ENCODE measurements around the gene SLC35C1.
"Not testable (repeated sequence)": the region's sequence is repeated elsewhere in the genome, so short reads cannot be mapped to it uniquely, and the experiment has no call there.

SLC35C1 gene

DNA sequence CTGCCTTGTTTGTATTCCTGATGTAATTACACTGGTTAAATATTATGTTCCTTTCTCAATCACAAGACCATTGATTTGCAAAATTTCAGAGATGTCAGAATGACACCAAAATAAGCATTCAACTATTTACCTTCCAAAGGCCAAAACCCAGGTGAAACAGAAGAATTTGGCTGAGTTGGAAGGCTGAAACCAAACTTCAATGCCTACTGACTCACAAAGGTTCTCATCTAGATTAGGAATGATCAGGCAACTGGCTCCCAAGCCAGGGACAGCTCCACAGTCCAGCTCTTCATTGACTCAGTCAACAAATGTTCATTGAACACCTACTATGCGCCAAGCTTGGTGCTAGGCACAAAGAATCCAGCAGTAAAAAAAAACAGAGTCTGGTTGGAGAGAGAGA, 13.4 kb upstream of the SLC35C1 start:
- no peak for FAIRE-seq

DNA sequence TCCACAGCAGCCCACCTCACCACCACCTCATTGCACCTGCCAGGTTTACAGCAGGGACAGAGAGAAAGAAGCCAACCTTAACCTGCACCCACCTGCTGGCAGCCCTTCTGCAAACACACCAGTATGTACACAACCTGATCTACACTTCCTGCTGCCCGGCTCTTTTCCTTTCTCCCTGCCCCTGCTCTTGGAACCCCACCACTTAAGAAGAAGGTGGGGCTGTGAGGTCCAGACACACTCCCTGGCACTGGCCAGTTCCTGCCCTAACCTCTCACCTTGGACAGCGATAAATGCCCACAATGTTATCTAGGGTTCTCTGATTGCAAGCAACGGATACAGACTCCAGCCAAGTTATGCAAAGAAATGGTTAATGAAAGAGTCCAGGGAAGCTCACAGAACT, 10.8 kb upstream of the SLC35C1 start:
- no peak for FAIRE-seq

DNA sequence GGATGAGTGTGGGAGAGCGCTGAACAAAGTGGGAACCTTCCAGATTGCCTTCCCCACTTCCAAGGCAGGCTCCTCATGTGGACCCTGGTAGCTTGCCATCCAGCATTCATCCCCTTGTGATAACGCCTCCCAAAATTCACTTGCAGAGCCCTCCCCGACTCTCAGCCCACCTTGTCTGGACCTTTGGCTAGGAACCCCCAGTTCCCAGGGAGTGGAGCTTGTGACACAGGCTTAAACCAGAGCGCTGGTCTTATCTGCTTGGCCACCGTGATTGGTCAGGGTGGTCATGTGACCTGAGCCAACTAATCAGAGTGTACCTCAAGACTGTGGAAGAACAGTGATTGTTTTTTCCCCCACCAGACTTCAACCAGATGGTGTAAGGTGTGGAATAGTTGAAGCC, 9.6 kb upstream of the SLC35C1 start:
- FAIRE-seq, result no peak

DNA sequence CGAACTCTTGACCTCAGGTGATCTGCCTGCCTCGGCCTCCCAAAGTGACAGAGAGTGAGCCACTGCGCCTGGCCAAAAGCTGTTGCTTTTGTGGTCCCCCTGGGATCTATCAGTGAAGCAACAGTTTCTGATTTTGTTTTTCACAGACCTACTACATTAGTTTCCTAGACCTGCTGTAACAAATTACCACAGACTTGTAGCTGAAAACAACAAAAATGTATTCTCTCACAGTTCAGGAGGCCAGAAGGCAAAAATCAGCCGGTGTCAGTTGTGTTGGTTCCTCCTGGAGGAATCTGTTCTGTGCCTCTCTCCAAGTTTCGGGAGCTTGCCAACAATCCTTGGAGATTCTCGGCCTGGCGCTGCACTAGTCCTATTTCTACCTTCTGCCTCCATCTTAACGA, 8.5 kb upstream of the SLC35C1 start:
- FAIRE-seq, result no peak

DNA sequence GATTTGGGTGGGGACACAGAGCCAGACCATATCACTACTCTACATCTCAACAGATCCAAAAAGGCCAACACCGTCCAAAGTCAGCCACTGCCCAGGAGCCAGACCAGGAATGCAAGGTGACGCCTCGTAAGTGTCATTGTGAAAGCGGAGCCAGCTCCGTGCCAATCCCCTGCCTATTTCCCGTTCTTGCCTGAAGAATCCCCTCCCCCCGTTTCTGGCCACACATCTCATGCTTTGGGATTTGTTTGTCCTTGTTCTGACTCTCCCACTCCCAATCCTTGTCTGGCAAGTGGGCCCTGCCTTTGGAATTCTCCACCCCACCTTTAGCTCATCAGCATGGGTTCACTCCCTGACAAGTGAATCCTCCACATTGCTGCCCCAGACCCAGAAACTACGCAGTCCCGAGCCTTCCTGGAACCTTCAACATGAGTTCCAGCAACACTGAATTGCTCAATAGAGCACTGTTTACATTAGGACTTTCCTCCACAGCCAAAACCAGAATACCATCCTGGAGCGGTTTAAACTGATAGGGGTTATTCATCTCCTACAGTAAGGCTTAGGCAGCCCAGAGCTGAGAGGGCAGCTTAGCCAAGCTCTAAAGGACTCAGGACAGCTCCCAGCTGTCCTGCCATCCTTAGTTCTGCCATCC, 6.0 kb upstream of the SLC35C1 start:
- no peak for FAIRE-seq

DNA sequence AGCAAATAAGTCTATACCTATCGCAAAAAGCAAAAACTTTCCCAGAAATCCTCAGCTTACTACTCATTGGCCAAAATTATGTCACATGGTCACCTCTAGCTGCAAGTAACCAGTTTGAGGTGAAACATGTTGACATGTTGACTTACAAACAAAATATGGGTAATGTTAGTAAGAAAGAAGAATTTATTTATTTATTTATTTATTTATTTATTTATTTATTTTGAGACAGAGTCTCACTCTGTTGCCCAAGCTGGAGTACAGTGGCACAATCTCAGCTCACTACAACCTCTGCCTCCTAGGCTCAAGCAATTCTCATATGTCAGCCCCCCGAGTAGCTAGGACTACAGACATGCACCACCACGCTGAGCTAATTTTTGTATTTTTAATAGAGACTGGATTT, 5.4 kb upstream of the SLC35C1 start:
- FAIRE-seq, result no peak

DNA sequence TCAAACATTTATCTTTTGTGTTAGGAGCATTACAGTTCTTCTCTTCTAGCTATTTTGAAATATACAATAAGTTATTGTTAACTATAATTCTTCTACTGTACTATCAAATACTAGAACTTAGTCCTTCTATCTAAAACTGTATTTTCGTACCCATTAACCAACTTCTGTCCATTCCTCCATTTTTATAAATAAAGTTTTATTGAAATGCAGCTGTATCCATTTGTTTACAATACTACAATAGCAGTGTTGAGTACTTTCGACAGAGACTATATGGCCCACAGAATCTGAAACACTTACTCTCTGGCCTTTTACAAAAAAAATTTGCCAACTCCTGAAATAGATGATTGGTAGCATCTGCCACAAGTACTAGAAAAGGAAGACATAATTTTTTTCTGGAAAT, 4.7 kb upstream of the SLC35C1 start:
- FAIRE-seq, result no peak

DNA sequence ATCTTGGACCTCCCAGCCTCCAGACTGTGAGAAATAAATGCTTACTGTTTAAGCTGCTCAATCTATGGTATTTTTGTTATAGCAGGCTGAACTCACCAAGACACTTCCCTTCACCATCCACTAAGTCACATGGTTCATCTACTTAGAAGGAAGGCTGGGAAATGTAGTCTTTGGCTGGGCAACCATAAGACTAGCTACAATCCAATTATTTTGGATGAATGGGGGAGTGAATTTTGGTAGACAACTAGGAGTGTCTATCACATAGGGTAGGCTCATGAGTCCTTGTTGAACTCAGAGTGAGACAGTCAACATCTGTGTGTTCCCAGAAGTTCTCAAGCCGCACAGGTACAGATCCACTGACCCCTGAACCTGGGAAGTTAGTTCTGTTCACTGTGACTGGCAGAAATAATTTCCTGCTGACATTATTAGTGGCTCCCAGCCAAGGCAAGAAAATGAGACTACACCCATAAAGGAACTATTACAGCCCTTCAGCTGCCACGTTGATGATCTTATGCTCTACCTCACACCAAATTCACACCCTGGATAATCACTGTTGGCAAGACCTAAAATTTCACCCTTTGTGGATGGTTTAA, 3.1 kb upstream of the SLC35C1 start:
- FAIRE-seq, result no peak

DNA sequence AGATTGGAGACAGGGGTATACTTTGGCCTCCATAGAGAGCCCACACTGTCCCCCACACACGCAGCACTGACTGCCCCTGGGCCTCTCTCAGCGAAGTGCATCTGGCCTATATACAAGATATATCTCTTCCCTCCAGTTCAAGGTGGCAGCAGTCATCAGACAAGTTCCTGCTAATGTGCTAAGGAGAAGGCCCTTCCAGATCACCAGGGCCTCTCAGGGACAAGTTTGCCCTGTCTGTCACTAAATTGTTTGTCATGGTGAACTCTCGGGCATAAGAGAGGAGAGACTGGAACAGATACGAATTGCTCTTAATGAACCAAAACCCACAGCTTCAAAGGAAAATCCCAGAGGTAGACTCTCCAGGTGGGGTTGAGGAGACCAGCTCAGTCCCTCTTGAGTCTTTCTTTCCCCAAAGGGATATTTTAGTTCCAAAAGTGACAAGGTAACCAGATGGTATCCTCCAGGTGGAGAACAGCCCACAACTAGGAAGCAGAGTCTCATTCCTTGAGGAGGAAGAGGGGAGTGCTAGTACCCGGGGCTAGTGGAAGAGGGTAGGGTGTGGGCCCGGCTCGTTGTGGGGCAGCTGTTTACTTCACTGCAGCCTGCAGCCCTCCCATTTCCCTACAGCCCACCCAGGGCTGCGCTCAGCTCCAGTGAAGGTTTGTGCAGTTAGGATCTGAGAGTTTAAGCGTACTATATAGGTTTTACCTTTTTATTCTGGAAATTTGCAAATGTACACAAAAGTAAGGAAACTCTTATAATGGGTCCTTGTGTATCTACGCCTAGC, 2.2 kb upstream of the SLC35C1 start:
- FAIRE-seq, result no peak

DNA sequence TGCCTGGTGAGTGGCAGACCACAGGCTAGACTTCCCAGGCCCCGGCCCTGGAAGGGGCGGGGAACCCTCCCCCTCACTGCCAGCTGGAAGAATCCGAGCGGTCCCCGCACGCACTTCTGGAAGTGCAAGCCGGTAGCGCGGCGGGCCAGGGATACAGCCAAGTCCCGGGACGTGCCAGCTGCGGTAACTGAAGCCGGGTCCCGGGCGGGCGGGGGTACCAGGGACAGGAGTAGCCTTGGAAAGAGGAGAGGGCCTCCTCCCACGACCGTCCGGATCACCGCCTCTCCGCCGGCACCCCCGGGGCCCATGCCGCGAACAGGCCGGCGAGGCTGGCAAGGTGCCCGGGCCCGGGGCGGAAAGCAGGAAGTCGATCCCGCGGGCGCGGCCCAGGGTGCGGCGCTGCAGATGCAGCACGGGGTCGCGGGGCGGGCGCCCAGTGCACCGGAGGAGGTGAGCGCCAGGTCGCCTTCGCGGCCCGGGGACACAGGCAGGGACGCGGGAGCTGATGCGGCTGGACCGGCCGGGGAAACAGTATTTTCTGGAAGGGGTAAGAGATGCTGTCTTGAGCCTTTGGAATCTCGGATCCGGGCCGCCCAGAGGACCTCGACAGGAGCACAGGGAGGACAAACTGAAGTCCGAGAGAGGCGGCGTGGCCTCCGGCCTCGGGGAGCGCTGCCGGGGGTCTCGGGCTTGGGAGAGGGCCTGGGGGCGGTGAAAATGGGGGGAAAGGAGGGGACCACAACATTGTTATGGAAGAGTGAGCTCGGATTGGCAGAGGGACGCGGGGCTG, 783 bp upstream of the SLC35C1 start:
- FAIRE-seq, result no peak

DNA sequence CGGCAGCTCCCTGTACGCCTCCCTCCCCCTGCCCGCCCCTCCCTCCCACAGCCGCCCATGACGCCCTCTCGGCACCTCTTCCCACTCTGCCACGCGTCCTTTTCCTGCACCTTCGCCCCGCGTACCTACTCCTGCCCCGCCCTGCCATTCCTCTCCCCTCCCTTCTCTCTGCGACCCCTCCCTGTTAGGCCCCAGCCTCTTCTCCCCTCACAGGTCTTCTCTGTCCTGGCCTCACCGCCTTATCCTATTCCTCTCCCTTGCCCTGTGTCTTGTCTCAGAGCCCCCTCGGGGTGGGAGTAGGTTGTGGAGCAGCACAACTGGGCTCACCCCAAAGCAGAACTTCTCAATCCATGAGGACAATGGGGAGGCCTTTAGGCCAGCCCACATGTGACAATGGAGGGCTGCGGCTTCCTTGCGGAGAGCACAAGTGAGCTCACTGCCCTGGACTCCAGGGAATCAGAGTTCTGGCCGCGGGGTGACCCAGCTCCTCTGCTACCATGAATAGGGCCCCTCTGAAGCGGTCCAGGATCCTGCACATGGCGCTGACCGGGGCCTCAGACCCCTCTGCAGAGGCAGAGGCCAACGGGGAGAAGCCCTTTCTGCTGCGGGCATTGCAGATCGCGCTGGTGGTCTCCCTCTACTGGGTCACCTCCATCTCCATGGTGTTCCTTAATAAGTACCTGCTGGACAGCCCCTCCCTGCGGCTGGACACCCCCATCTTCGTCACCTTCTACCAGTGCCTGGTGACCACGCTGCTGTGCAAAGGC, 539 bp downstream of the SLC35C1 start:
- no peak for FAIRE-seq

DNA sequence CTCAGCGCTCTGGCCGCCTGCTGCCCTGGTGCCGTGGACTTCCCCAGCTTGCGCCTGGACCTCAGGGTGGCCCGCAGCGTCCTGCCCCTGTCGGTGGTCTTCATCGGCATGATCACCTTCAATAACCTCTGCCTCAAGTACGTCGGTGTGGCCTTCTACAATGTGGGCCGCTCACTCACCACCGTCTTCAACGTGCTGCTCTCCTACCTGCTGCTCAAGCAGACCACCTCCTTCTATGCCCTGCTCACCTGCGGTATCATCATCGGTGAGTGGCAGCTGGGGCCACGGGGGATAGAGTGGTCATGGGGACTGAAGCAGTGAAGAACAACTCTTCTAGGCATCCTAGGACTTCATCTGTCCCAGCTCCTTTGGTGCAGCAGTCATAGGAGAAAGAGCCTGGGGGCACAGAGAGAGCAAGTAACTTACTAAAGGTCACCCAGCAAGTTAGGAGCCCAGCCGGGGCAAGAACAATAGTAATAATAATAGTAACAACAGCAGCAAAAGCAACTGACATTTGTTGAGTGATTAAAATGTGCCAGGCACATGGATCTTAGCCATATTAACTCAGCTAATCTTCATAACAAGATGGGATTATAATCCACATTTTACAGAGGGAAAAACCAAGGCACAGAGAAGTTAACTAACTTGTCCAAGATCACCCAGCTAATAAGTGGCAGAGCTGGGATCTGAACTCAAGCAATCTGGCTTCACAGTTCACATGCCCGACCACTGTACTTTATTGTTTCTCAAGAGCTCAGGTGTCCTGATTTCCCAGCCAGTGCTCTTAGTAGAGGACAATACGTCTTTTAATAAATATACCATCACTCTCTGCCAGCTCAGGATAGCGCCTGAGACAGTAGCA, 1.4 kb downstream of the SLC35C1 start:
- FAIRE-seq, result no peak

DNA sequence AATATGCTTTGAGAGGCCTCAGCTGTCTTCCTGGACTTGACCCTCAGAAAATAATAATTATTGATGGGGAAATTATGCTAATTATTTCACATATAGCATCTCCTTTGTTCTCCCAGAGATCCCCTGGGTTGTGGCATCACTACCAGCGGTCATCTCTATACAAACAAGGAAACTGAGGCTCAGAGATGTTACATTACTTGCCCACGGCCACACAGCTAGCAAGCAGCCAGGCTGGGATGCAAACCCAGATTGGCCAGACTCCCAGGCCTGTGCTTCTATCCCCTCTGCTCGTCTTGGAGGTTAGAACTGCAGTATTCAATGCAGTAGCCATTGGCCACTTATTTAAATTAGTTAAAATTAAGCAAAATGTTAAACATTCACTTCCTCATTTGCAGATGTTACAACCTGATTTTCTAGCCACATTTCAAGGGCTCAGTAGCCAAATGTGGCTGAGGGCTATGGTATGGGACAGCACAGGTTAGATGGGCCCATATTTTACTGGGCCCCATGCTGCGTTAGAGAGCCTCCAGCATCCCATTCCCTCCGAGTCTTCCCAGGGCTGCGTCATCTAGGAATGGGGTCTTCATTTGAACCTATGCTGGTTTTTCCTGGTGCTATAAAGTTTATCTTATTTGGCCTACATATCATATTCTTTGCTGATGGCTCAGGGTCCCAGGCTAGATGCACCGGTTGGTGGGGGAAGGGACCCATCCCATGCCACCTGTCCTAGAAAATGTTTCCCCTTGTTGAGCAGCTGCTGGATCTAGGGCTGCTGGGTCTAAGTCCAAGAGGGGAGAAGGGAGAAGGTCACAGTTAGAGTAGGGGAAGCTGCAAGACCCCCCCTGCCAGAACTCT, 2.2 kb downstream of the SLC35C1 start:
- no peak for FAIRE-seq

DNA sequence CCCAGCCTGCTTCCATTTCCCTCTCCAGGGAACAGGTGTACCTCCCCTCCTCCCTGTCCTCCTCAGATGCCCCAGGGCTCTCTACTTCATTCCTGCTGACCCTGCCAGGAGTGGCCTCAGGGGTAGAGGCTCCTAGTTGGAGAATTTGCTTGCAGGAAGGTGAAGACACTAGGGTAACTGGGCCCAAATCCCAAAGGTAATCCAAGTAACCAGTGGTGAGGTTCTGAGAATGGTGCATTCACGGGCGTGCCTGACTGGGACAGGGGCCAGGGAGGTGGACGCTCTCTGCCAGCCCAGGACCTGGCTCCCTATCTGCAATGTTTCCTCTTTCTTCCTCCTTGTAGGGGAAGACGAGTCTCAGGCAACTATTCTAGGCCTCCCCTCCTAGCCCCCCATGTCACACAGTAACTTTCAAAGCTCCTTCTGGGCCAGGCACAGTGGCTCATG, 2.9 kb downstream of the SLC35C1 start:
- FAIRE-seq, result no peak

DNA sequence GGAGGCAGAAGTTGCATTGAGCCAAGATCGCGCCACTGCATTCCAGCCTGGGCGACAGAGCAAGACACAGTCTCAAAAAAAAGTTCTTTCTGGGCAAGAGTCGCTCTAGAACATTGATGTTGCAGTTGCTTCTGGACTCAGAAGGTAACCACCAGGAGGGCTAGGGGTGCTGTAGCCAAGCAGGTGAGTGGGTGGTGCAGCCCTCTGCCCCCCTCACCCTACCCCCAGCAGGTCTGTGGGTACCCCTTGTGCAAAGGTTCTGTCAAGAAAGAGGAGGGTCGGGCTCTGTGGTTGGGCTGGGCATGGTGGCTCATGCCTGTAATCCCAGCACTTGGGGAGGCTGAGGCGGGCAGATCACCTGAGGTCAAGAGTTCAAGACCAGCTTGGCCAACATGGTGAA, 3.5 kb downstream of the SLC35C1 start:
- FAIRE-seq, result not testable (repeated sequence)

DNA sequence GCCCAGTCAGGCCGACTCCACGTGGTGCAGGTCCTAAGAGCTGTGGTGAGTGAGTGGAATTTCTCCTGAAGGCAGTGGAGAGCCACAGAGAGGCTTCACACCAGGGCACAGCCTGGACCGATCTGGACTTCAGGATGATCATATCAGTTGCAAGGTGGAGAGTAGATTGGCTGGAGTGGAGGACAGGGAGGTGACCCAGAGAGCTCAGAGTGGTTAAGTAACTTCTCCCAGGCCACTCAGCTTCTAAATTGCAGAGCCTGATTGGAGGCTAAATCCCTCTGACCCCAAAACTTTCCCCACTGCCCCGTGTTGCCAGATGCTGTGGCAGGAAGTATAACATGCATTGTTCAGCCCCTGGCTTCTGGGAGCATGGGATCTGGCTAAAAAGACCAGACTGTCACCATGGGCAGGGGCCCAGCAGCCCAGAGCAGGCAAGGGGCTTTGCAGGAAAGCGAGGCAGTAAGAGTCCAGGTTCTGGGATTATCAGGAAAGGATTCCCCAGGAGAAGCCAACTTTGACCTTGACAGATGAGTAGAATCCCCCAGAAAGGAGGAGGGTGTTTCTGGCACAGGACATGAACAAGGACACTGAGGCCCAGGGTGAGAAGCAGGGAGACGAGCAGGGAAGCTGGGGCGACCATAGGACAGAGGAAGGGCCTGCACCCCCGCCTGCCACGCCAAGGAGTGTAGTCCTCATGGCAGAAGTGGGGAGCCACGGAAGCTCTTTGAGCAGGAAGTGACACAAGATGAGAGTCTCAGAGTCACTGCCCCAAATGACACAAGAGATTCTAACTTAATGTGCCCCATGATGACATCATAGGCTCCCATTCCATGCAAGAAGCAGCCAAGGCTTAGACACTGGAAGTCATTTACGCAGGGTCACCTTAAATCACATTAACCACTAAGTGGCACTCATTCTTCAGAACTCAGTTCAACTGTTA, 4.8 kb downstream of the SLC35C1 start:
- FAIRE-seq, result no peak

DNA sequence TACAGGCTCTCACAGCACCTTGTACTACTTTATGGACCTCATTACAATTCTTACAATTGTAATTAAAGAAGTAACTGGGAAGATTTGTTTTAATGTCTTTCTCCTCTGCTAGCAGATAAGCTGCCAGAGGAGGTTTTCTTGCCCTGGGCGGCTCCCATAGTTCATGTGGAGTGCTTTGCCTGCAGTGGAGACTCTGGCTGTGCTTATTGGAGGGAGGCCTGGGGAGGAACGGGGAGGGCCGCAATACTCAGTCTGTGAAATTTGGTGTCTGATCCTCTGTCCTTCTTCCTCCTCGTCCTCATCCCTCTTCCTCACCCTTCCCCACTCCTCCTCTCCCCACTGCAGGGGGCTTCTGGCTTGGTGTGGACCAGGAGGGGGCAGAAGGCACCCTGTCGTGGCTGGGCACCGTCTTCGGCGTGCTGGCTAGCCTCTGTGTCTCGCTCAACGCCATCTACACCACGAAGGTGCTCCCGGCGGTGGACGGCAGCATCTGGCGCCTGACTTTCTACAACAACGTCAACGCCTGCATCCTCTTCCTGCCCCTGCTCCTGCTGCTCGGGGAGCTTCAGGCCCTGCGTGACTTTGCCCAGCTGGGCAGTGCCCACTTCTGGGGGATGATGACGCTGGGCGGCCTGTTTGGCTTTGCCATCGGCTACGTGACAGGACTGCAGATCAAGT, 5.6 kb downstream of the SLC35C1 start:
- no peak for FAIRE-seq

DNA sequence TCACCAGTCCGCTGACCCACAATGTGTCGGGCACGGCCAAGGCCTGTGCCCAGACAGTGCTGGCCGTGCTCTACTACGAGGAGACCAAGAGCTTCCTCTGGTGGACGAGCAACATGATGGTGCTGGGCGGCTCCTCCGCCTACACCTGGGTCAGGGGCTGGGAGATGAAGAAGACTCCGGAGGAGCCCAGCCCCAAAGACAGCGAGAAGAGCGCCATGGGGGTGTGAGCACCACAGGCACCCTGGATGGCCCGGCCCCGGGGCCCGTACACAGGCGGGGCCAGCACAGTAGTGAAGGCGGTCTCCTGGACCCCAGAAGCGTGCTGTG, 6.1 kb downstream of the SLC35C1 start:
- FAIRE-seq, result no peak

Measured in G401.6 (cell line).